Trophoblast cell (in vitro differentiated cells and primary cell): ENCODE data around the gene PEPD.
A peak's percentile ranks its signal among the peaks of the same experiment; 100 is the strongest.
"Not testable (repeated sequence)": the region's sequence is repeated elsewhere in the genome, so short reads cannot be mapped to it uniquely, and the experiment has no call there.

Experiments used
- DNase-seq, 2 donors: peaks; one replicate each; pipeline ENCODE4 v3.0.0-alpha.2; 2016
- H2AFZ ChIP-seq: 2 replicates; pipeline ENCODE4 v1.6.1; 2013; ENCODE audit warnings: low read length, moderate library complexity, mild to moderate bottlenecking; ENCODE audit not compliant: insufficient read depth, poor library complexity
- H2AK5ac ChIP-seq: 2 replicates; pipeline ENCODE4 v1.6.1; 2013; ENCODE audit warnings: mild to moderate bottlenecking, low read length
- H2BK120ac ChIP-seq: 2 replicates; pipeline ENCODE4 v1.6.1; 2013; ENCODE audit warnings: low read length, mild to moderate bottlenecking, moderate library complexity; ENCODE audit not compliant: insufficient read depth, poor library complexity
- H2BK12ac ChIP-seq: 2 replicates; pipeline ENCODE4 v1.6.1; 2013; ENCODE audit warnings: mild to moderate bottlenecking, low read length, moderate library complexity
- H2BK5ac ChIP-seq: 2 replicates; pipeline ENCODE4 v1.6.1; 2013; ENCODE audit warnings: low read length, low read depth, moderate library complexity, mild to moderate bottlenecking; ENCODE audit not compliant: poor library complexity
- H3K14ac ChIP-seq: 2 replicates; pipeline ENCODE4 v1.6.1; 2013; ENCODE audit warnings: mild to moderate bottlenecking, low read length
- H3K18ac ChIP-seq: 2 replicates; pipeline ENCODE4 v1.6.1; 2013; ENCODE audit warnings: mild to moderate bottlenecking, low read length
- H3K23ac ChIP-seq: 2 replicates; pipeline ENCODE4 v1.6.1; 2013; ENCODE audit warnings: low read length
- H3K27ac ChIP-seq: 2 replicates; pipeline ENCODE4 v1.5.1; 2013; ENCODE audit warnings: low read depth, mild to moderate bottlenecking, inconsistent platforms, low read length, moderate library complexity
- H3K27me3 ChIP-seq: 2 replicates; pipeline ENCODE4 v1.6.1; 2013; ENCODE audit warnings: inconsistent platforms, mild to moderate bottlenecking, low read length, moderate library complexity; ENCODE audit not compliant: insufficient read depth
- H3K36me3 ChIP-seq, 2 experiments: 1 replicate in 1 of 2; 2 replicates in 1 of 2; pipeline ENCODE4 v1.6.1; 2013; ENCODE audit warnings: low read length in 2 of 2, mild to moderate bottlenecking in 2 of 2, moderate library complexity in 1 of 2; ENCODE audit not compliant: insufficient read depth in 2 of 2, control insufficient read depth in 1 of 2
- H3K4ac ChIP-seq: 2 replicates; pipeline ENCODE4 v1.6.1; 2013; ENCODE audit warnings: low read depth, mild to moderate bottlenecking, low read length, moderate library complexity
- H3K4me1 ChIP-seq, 2 experiments: 1 replicate in 1 of 2; 2 replicates in 1 of 2; pipeline ENCODE4 v1.6.1; 2013; ENCODE audit warnings: low read length in 2 of 2, mild to moderate bottlenecking in 2 of 2, moderate library complexity in 1 of 2; ENCODE audit not compliant: insufficient read depth in 2 of 2, control insufficient read depth in 1 of 2
- H3K4me2 ChIP-seq: 2 replicates; pipeline ENCODE4 v1.6.1; 2013; ENCODE audit warnings: inconsistent platforms, mild to moderate bottlenecking, low read length, moderate library complexity
- H3K4me3 ChIP-seq: 2 replicates; pipeline ENCODE4 v1.5.1; 2013; ENCODE audit warnings: mild to moderate bottlenecking, low read depth, low read length, inconsistent platforms
- H3K79me1 ChIP-seq: one replicate; pipeline ENCODE4 v1.6.1; 2013; ENCODE audit warnings: low read length
- H3K79me2 ChIP-seq: 2 replicates; pipeline ENCODE4 v1.6.1; 2013; ENCODE audit warnings: low read length, mild to moderate bottlenecking; ENCODE audit not compliant: control insufficient read depth, insufficient read depth, poor library complexity
- H3K9ac ChIP-seq: 2 replicates; pipeline ENCODE4 v1.6.1; 2013; ENCODE audit warnings: mild to moderate bottlenecking, low read length
- H3K9me3 ChIP-seq: 2 replicates; pipeline ENCODE4 v1.6.1; 2013; ENCODE audit warnings: low read depth, mild to moderate bottlenecking, control low read depth, inconsistent platforms, low read length; ENCODE audit not compliant: insufficient read depth
- H4K12ac ChIP-seq: 2 replicates; pipeline ENCODE4 v1.6.1; 2013; ENCODE audit warnings: low read depth, mild to moderate bottlenecking, low read length, moderate library complexity
- H4K8ac ChIP-seq: 2 replicates; pipeline ENCODE4 v1.6.1; 2013; ENCODE audit warnings: low read depth, mild to moderate bottlenecking, low read length, moderate library complexity
- H4K91ac ChIP-seq: one replicate; pipeline ENCODE4 v1.6.1; 2013; ENCODE audit warnings: low read depth, mild to moderate bottlenecking, low read length, moderate library complexity
- WGBS: extraction: QIAGEN DNeasy Blood & Tissue Kit; methylation state at CpG from one replicate; pipeline ENCODE4 v1.1.7; 2013; ENCODE audit warnings: missing lambda C conversion rate; ENCODE audit not compliant: insufficient read length, insufficient coverage; ENCODE audit errors: extremely low coverage; 5-methylcytosine and 5-hydroxymethylcytosine counted together

The PEPD gene

GRCh38 chr19:33484226-33484774, 37.3 kb downstream of the PEPD start:
- H2BK12ac ChIP-seq: no peak overlapping the region
- no peak overlapping the region for H3K27ac ChIP-seq
- WGBS: no CpG with 5 or more reads among the region's 8 CpGs

DNA sequence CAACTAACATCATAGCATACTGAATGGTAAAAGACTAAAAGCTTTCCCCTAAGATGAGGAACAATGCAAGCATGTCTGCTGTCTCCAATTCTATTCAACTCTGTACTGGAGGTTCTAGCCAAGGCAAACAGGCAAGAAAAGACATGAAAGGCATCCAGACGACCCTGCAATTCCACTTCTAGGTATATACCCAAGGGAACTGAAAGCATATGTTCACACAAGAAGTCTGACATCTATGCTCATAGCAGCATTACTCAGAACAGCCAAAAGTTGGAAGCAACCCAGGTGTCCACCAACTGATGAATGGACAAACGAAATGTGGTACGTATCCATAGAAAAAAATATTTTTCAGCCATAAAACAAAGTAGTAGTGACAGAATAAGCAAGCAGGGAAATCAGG, 39.1 kb downstream of the PEPD start:
- WGBS: no CpG with 5 or more reads among the region's 3 CpGs
- H3K79me2 ChIP-seq: no peaks in the 10 kb centered on the region

More at GRCh38 chr19:33484226-33484774, 37.3 kb downstream of the PEPD start:
- H3K9ac ChIP-seq: no peak overlapping the region
- no peak overlapping the region for H3K4me3 ChIP-seq
- no peak overlapping the region for H2BK5ac ChIP-seq
- H3K4me2 ChIP-seq: no peak overlapping the region
- H3K79me1 ChIP-seq: no peaks in the 10 kb centered on the region
- H2AK5ac ChIP-seq: no peak overlapping the region
- no peak overlapping the region for H3K4ac ChIP-seq
- H4K91ac ChIP-seq: no peak overlapping the region
- no peaks in the 10 kb centered on the region for H3K79me2 ChIP-seq
- H3K14ac ChIP-seq: no peak overlapping the region
- H3K9me3 ChIP-seq: peaks cover 3% of the 10 kb centered on the region
- H3K27me3 ChIP-seq: no peaks in the 10 kb centered on the region
- no peak overlapping the region for H3K18ac ChIP-seq
- H4K12ac ChIP-seq: no peak overlapping the region
- H3K23ac ChIP-seq: peak overlapping the region; percentile 2
- no peak for DNase-seq
- no peaks in the 10 kb centered on the region for H3K4me1 ChIP-seq
- H2AFZ ChIP-seq: no peak overlapping the region
- no peak overlapping the region for H2BK120ac ChIP-seq
- peaks cover 3% of the 10 kb centered on the region in 2 experiments for H3K36me3 ChIP-seq
- no peak overlapping the region for H4K8ac ChIP-seq

GRCh38 chr19:33481863-33482262, 39.7 kb downstream of the PEPD start:
- Histone ChIP-seq H3K4me1 (no peaks in the 10 kb centered on the region), H2AK5ac (no peak overlapping the region)

More for the DNA sequence above, 39.1 kb downstream of the PEPD start:
- H4K12ac ChIP-seq: no peak overlapping the region
- H3K79me1 ChIP-seq: no peaks in the 10 kb centered on the region
- H3K36me3 ChIP-seq: peaks cover 0 to under 1% of the 10 kb centered on the region in 2 experiments
- H4K8ac ChIP-seq: no peak overlapping the region
- H2AK5ac ChIP-seq: no peak overlapping the region
- no peak overlapping the region for H2BK12ac ChIP-seq
- H2AFZ ChIP-seq: no peak overlapping the region
- no peak for DNase-seq
- peaks cover 3% of the 10 kb centered on the region for H3K9me3 ChIP-seq
- no peaks in the 10 kb centered on the region for H3K4me1 ChIP-seq
- H3K4me3 ChIP-seq: no peak overlapping the region
- no peak overlapping the region for H3K9ac ChIP-seq
- no peak overlapping the region for H3K18ac ChIP-seq
- no peaks in the 10 kb centered on the region for H3K27me3 ChIP-seq
- no peak overlapping the region for H3K27ac ChIP-seq
- H3K4ac ChIP-seq: no peak overlapping the region
- no peak overlapping the region for H2BK5ac ChIP-seq
- H3K23ac ChIP-seq: peak overlapping the region; percentile 63
- H3K14ac ChIP-seq: no peak overlapping the region
- H2BK120ac ChIP-seq: no peak overlapping the region
- H3K4me2 ChIP-seq: no peak overlapping the region
- H4K91ac ChIP-seq: no peak overlapping the region

GRCh38 chr19:33479570-33479969, 42.0 kb downstream of the PEPD start:
- not testable (repeated sequence) for H3K18ac ChIP-seq, H2AK5ac ChIP-seq, DNase-seq, H3K27me3 ChIP-seq, H3K14ac ChIP-seq, H2BK120ac ChIP-seq, H3K79me1 ChIP-seq, H3K4me2 ChIP-seq, H2BK5ac ChIP-seq, H3K4me3 ChIP-seq, H3K23ac ChIP-seq, H3K27ac ChIP-seq, H2BK12ac ChIP-seq, H4K91ac ChIP-seq, H3K4ac ChIP-seq, H4K12ac ChIP-seq, H4K8ac ChIP-seq, H3K36me3 ChIP-seq, H3K79me2 ChIP-seq, H2AFZ ChIP-seq, H3K9ac ChIP-seq, H3K9me3 ChIP-seq, H3K4me1 ChIP-seq
- WGBS: no CpG with 5 or more reads among the region's 3 CpGs

More at GRCh38 chr19:33481863-33482262, 39.7 kb downstream of the PEPD start:
- no peak overlapping the region for H2BK12ac ChIP-seq
- H3K36me3 ChIP-seq: peaks cover 4% of the 10 kb centered on the region in 2 experiments
- no peak overlapping the region for H2BK5ac ChIP-seq
- no peak overlapping the region for H4K8ac ChIP-seq
- no peak overlapping the region for H4K12ac ChIP-seq
- H3K4me3 ChIP-seq: no peak overlapping the region
- no CpG with 5 or more reads among the region's 4 CpGs for WGBS
- no peak overlapping the region for H2AFZ ChIP-seq
- H3K79me1 ChIP-seq: no peaks in the 10 kb centered on the region
- H3K27ac ChIP-seq: no peak overlapping the region
- DNase-seq: no peak
- H3K18ac ChIP-seq: no peak overlapping the region
- no peak overlapping the region for H3K4ac ChIP-seq
- no peak overlapping the region for H3K4me2 ChIP-seq
- H3K23ac ChIP-seq: no peak overlapping the region
- peaks cover 3% of the 10 kb centered on the region for H3K9me3 ChIP-seq
- H3K9ac ChIP-seq: no peak overlapping the region
- no peak overlapping the region for H3K14ac ChIP-seq
- no peaks in the 10 kb centered on the region for H3K27me3 ChIP-seq
- no peak overlapping the region for H4K91ac ChIP-seq
- no peaks in the 10 kb centered on the region for H3K79me2 ChIP-seq
- H2BK120ac ChIP-seq: no peak overlapping the region
